A549 (cell line): Measurements from ENCODE around the gene DEFB132. TPM values are rescaled to one million over a fixed set of nuclear protein-coding genes. Genes with fewer than 3 reads are reported as not detected.

Experiments
- ATAC-seq, 2 experiments: fragments of 200-7000 bp in 1 of 2; fragments of >200 bp in 1 of 2; cut with Nextera tagmentation in 1 of 2; cut with Tn5 transposase in 1 of 2; 3 replicates each; pipeline versions ENCODE4 v1.8.0 to v1.9.1; 2018 to 2020; ENCODE audit warnings: mild to moderate bottlenecking in 1 of 2, moderate library complexity in 1 of 2
- CTCF ChIA-PET: fragments of 300-600 bp; sonication (Branson Sonifier 250); formaldehyde crosslinking; extraction: SDS; loops from one replicate; lab custom pipeline; 2021; ENCODE audit warnings: antibody characterized with exemption, inconsistent platforms; lab: Yijun Ruan, JAX
- POLR2A ChIA-PET: fragments of 350-600 bp; formaldehyde crosslinking; extraction: SDS; loops from one replicate; lab custom pipeline; 2021; ENCODE audit warnings: antibody characterized with exemption, inconsistent platforms; lab: Yijun Ruan, JAX
- DNase-seq, 2 experiments: peaks; one replicate each; pipeline versions ENCODE4 v3.0.0 to v3.0.0-alpha.2; 2011 to 2016; ENCODE audit warnings: low read depth in 1 of 2, low spot score in 1 of 2
- FAIRE-seq: peaks from 2 replicates; lab custom pipeline; 2011; peaks lifted over from hg19 to GRCh38; lab: Jason Lieb, UNC
- H3K27ac ChIP-seq, 2 experiments: fragments of >200 bp; sonication (Bioruptor Twin); formaldehyde crosslinking; 3 replicates each; pipeline ENCODE4 v1.5.1; 2016 to 2017
- H3K4me1 ChIP-seq: fragments of >200 bp; sonication (Bioruptor Twin); formaldehyde crosslinking; 3 replicates; pipeline ENCODE4 v1.6.1; 2016
- H3K4me2 ChIP-seq: fragments of >200 bp; sonication (Bioruptor Twin); formaldehyde crosslinking; 3 replicates; pipeline ENCODE4 v1.6.1; 2016
- H3K4me3 ChIP-seq: fragments of >200 bp; sonication (Bioruptor Twin); formaldehyde crosslinking; 3 replicates; pipeline ENCODE4 v1.5.1; 2016
- H3K9me3 ChIP-seq: fragments of >200 bp; sonication (Bioruptor Twin); formaldehyde crosslinking; 3 replicates; pipeline ENCODE4 v1.6.1; 2016
- BHLHE40 ChIP-seq: IDR thresholded peaks from 2 replicates; pipeline ENCODE4 v1.6.1; 2012; ENCODE audit warnings: low read depth, low read length, inconsistent platforms
- CHD4 ChIP-seq: fragments of 200-600 bp; sonication (generic); IDR thresholded peaks from 2 replicates; pipeline ENCODE4 v1.6.1; 2016; ENCODE audit warnings: antibody characterized with exemption, mild to moderate bottlenecking, borderline replicate concordance
- E2F6 ChIP-seq: IDR thresholded peaks from 2 replicates; pipeline ENCODE4 v1.6.1; 2012; ENCODE audit warnings: low read depth, borderline replicate concordance
- EHF ChIP-seq: fragments of 250-450 bp; sonication (Bioruptor Pico); IDR thresholded peaks from 2 replicates; pipeline ENCODE4 v1.5.0; 2020; ENCODE audit warnings: mild to moderate bottlenecking
- EHMT2 ChIP-seq: fragments of 200-600 bp; sonication (generic); IDR thresholded peaks from 2 replicates; pipeline ENCODE4 v1.6.1; 2016; ENCODE audit warnings: antibody characterized with exemption, low read depth, mild to moderate bottlenecking, moderate library complexity
- ELK1 ChIP-seq: fragments of 150-350 bp; IDR thresholded peaks from 2 replicates; pipeline ENCODE4 v1.6.1; 2014; ENCODE audit warnings: low read depth, mild to moderate bottlenecking, low read length
- ESRRA ChIP-seq: fragments of 150-350 bp; IDR thresholded peaks from 2 replicates; pipeline ENCODE4 v1.6.1; 2014; ENCODE audit warnings: mild to moderate bottlenecking, low read length, borderline replicate concordance
- HES2 ChIP-seq: fragments of >200 bp; sonication (Bioruptor Twin); formaldehyde crosslinking; IDR thresholded peaks from 2 replicates; pipeline ENCODE4 v1.6.1; 2016
- HOXB13 ChIP-seq: fragments of 250-450 bp; sonication (Bioruptor Pico); IDR thresholded peaks from 2 replicates; pipeline ENCODE4 v1.5.0; 2020; ENCODE audit warnings: low read depth, mild to moderate bottlenecking, moderate library complexity
- HOXB5 ChIP-seq: fragments of 250-450 bp; sonication (Bioruptor Pico); IDR thresholded peaks from 2 replicates; pipeline ENCODE4 v1.5.0; 2020; ENCODE audit warnings: mild to moderate bottlenecking, moderate library complexity
- JUNB ChIP-seq: fragments of >200 bp; sonication (Bioruptor Twin); formaldehyde crosslinking; IDR thresholded peaks from 2 replicates; pipeline ENCODE4 v1.6.1; 2016
- KDM1A ChIP-seq: fragments of 200-600 bp; sonication (generic); IDR thresholded peaks from 2 replicates; pipeline ENCODE4 v1.6.1; 2016; ENCODE audit warnings: low read depth, mild to moderate bottlenecking
- MAX ChIP-seq: IDR thresholded peaks from 2 replicates; pipeline ENCODE4 v1.6.1; 2012
- NFE2L2 ChIP-seq: fragments of 150-350 bp; conservative IDR thresholded peaks from 2 replicates; pipeline ENCODE4 v1.6.1; 2014; ENCODE audit warnings: low read length
- NPAS2 ChIP-seq: fragments of 250-450 bp; sonication (Bioruptor Pico); IDR thresholded peaks from 2 replicates; pipeline ENCODE4 v1.8.0; 2022; ENCODE audit warnings: mild to moderate bottlenecking, moderate library complexity, borderline replicate concordance
- NR3C1 ChIP-seq: fragments of >200 bp; sonication (Bioruptor Twin); formaldehyde crosslinking; IDR thresholded peaks from 3 replicates; pipeline ENCODE4 v1.6.1; 2017
- PBX3 ChIP-seq: IDR thresholded peaks from 2 replicates; pipeline ENCODE4 v1.6.1; 2012
- PHF8 ChIP-seq: fragments of 200-600 bp; sonication (generic); IDR thresholded peaks from 2 replicates; pipeline ENCODE4 v1.6.1; 2016; ENCODE audit warnings: low read depth, mild to moderate bottlenecking, antibody characterized with exemption, moderate library complexity, borderline replicate concordance
- RARB ChIP-seq: fragments of 250-450 bp; sonication (Bioruptor Pico); IDR thresholded peaks from 2 replicates; pipeline ENCODE4 v1.8.0; 2021; ENCODE audit warnings: mild to moderate bottlenecking, moderate library complexity
- REST ChIP-seq: fragments of 200-600 bp; sonication (generic); IDR thresholded peaks from 2 replicates; pipeline ENCODE4 v1.6.1; 2016; ENCODE audit warnings: antibody characterized with exemption, mild to moderate bottlenecking, moderate library complexity
- RFX5 ChIP-seq: fragments of 450-650 bp; IDR thresholded peaks from 2 replicates; pipeline ENCODE4 v1.7.1; 2014; ENCODE audit warnings: antibody characterized with exemption, mild to moderate bottlenecking, moderate library complexity
- TFCP2L1 ChIP-seq: fragments of 250-450 bp; sonication (Bioruptor Pico); IDR thresholded peaks from 2 replicates; pipeline ENCODE4 v1.5.0; 2021; ENCODE audit warnings: mild to moderate bottlenecking
- TP53 ChIP-seq: fragments of 250-450 bp; sonication (Bioruptor Pico); IDR thresholded peaks from 2 replicates; pipeline ENCODE4 v1.5.0; 2021; ENCODE audit warnings: mild to moderate bottlenecking, moderate library complexity
- USF2 ChIP-seq: fragments of 450-650 bp; IDR thresholded peaks from 2 replicates; pipeline ENCODE4 v1.6.1; 2014; ENCODE audit warnings: antibody characterized with exemption
- ZNF302 ChIP-seq: fragments of 250-450 bp; sonication (Bioruptor Pico); IDR thresholded peaks from 2 replicates; pipeline ENCODE4 v1.9.0; 2021; ENCODE audit warnings: inconsistent platforms, mild to moderate bottlenecking, moderate library complexity
- WGBS: methylation state at CpG from one replicate; pipeline ENCODE4 v1.1.6; 2017; ENCODE audit errors: missing lambda C conversion rate; 5-methylcytosine and 5-hydroxymethylcytosine counted together
- polyA plus RNA-seq, 4 experiments: library from polyadenylated mRNA; depleted of rRNA in 3 of 4; stranded (reverse); fragments of >200 nt; fragmentation: RNase III in 1 of 4; extraction: RNeasy Plus Mini Kit Qiagen cat#74134 plus additional on column Dnase treatment in 1 of 4; gene quantifications; 2 replicates in 3 of 4; 3 replicates in 1 of 4; pipeline ENCODE4 v1.2.3, GENCODE V29; 2011 to 2017

The DEFB132 gene
- polyA plus RNA-seq, 2 of the 4 experiments (the other 2 are of a cell fraction): not detected

GRCh38 chr20:278181-278580 lies 20.7 kb downstream of the DEFB132 start:
- no peak for TF ChIP-seq BHLHE40
- no peak for TF ChIP-seq TFCP2L1 (CRISPR knock-in tag)
- TF ChIP-seq KDM1A: no peak
- no peak for TF ChIP-seq E2F6
- TF ChIP-seq HOXB5 (CRISPR knock-in tag): no peak
- no peak for TF ChIP-seq USF2
- no peak for TF ChIP-seq ZNF302 (CRISPR knock-in tag)
- TF ChIP-seq HOXB13: no peak
- TF ChIP-seq CHD4: no peak
- TF ChIP-seq PHF8: no peak
- TF ChIP-seq HES2: no peak
- TF ChIP-seq NR3C1: no peak
- no peak for TF ChIP-seq TP53 (CRISPR knock-in tag)
- TF ChIP-seq ELK1: no peak
- TF ChIP-seq EHF: no peak
- no peak for TF ChIP-seq RFX5
- no peak for TF ChIP-seq ESRRA
- H3K4me2 ChIP-seq: no peak overlapping the region
- WGBS: 89% methylated on average over 5 of the region's 5 CpGs
- no peak overlapping the region for H3K4me3 ChIP-seq
- H3K4me1 ChIP-seq: no peaks in the 10 kb centered on the region
- POLR2A ChIA-PET: interaction anchor here (0.6 kb wide), 1 partner anchor 117 kb away, joined by 3 read pairs; no protein-coding TSS in a partner anchor
- FAIRE-seq: no peak
- DNase-seq: no peak
- ATAC-seq: no peak
- no peak overlapping the region for H3K27ac ChIP-seq
- no peaks in the 10 kb centered on the region for H3K9me3 ChIP-seq
- CTCF ChIA-PET: interaction anchor here (0.6 to 2.7 kb wide), 3 partner anchors 11 to 372 kb away, joined by 5 to 22 read pairs (median 17); no protein-coding TSS in a partner anchor

GRCh38 chr20:278607-279571 lies 21.4 kb downstream of the DEFB132 start:
- ChIA-PET POLR2A (interaction anchor here (0.6 kb wide), 1 partner anchor 116 kb away, joined by 3 read pairs; no protein-coding TSS in a partner anchor), CTCF (interaction anchor here (0.6 to 2.7 kb wide), 3 partner anchors 12 to 371 kb away, joined by 5 to 22 read pairs (median 17); no protein-coding TSS in a partner anchor)
- no peak for DNase-seq
- FAIRE-seq: no peak
- 97% methylated on average over 66 of the region's 88 CpGs for WGBS
- Histone ChIP-seq H3K4me2 (no peak overlapping the region), H3K4me3 (no peak overlapping the region), H3K9me3 (no peaks in the 10 kb centered on the region), H3K27ac (no peak overlapping the region), H3K4me1 (no peaks in the 10 kb centered on the region)
- ATAC-seq: no peak
- TF ChIP-seq JUNB (no peak), TFCP2L1 (CRISPR knock-in tag) (no peak), RARB (CRISPR knock-in tag) (no peak), ZNF302 (CRISPR knock-in tag) (no peak), NPAS2 (CRISPR knock-in tag) (no peak), HOXB13 (no peak), EHMT2 (no peak), MAX (no peak), CHD4 (no peak), TP53 (CRISPR knock-in tag) (no peak), REST (no peak), PBX3 (no peak), NFE2L2 (no peak)
